ENCODE data around the gene CCNQ.

Gene CCNQ

GRCh38 chrX:153571534-153571908, 27.4 kb downstream of the CCNQ start:
- DNase-seq, result no peak

GRCh38 chrX:153569475-153569874, 29.5 kb downstream of the CCNQ start:
- peak; percentile 81 for DNase-seq

GRCh38 chrX:153568451-153569011, 30.4 kb downstream of the CCNQ start:
- no peak for DNase-seq

GRCh38 chrX:153565996-153566580, 32.9 kb downstream of the CCNQ start:
- no peak for DNase-seq

GRCh38 chrX:153564047-153564606, 34.8 kb downstream of the CCNQ start:
- peak; percentile 43 for DNase-seq

GRCh38 chrX:153562546-153562945, 36.4 kb downstream of the CCNQ start:
- no peak for DNase-seq

- peak; percentile 76 for DNase-seq
Observed at GRCh38 chrX:153561337-153561736, 37.6 kb downstream of the CCNQ start.

GRCh38 chrX:153560466-153560865, 38.5 kb downstream of the CCNQ start:
- peak; percentile 23 for DNase-seq

- peak; percentile 77 for DNase-seq
Observed at GRCh38 chrX:153560000-153560399, 38.9 kb downstream of the CCNQ start.

- peak; percentile 17 for DNase-seq
Observed at GRCh38 chrX:153557618-153558355, 41.2 kb downstream of the CCNQ start.

GRCh38 chrX:153556767-153557166, 42.2 kb downstream of the CCNQ start:
- DNase-seq, result no peak

GRCh38 chrX:153554519-153555167, 44.3 kb downstream of the CCNQ start:
- peak; percentile 51 for DNase-seq

- peak; percentile 48 for DNase-seq
Observed at GRCh38 chrX:153551135-153551534, 47.8 kb downstream of the CCNQ start.

GRCh38 chrX:153549807-153550206, 49.1 kb downstream of the CCNQ start:
- no peak for DNase-seq

GRCh38 chrX:153549231-153549630, 49.7 kb downstream of the CCNQ start:
- no peak for DNase-seq

- DNase-seq, result no peak
Observed at GRCh38 chrX:153547195-153547594, 51.7 kb downstream of the CCNQ start.

GRCh38 chrX:153546386-153546785, 52.6 kb downstream of the CCNQ start:
- no peak for DNase-seq

- DNase-seq, result no peak
Observed at GRCh38 chrX:153544727-153545126, 54.2 kb downstream of the CCNQ start.

- DNase-seq, result no peak
Observed at GRCh38 chrX:153539979-153540358, 59.0 kb downstream of the CCNQ start.

GRCh38 chrX:153539171-153539978, 59.6 kb downstream of the CCNQ start:
- DNase-seq, result peak; percentile 24

GRCh38 chrX:153538424-153538823, 60.5 kb downstream of the CCNQ start:
- no peak for DNase-seq
